Osteocyte (in vitro differentiated cells): ENCODE results near the gene POLR3F. TPM values are rescaled to one million over a fixed set of nuclear protein-coding genes. Genes with fewer than 3 reads are reported as not detected.

Experiments used
- DNase-seq: peaks from one replicate; pipeline ENCODE4 v3.0.0; 2021; ENCODE audit warnings: mixed read lengths; ENCODE audit not compliant: unreplicated experiment; ENCODE audit errors: extremely low spot score
- H3K27ac Mint-ChIP-seq: one replicate; pipeline ENCODE4 v1.8.0; 2021; ENCODE audit warnings: mild to moderate bottlenecking, mixed read lengths; ENCODE audit not compliant: unreplicated experiment
- H3K27me3 Mint-ChIP-seq: one replicate; pipeline ENCODE4 v1.8.0; 2021; ENCODE audit warnings: mixed read lengths; ENCODE audit not compliant: unreplicated experiment
- H3K36me3 Mint-ChIP-seq: one replicate; pipeline ENCODE4 v1.8.0; 2021; ENCODE audit warnings: mixed read lengths; ENCODE audit not compliant: unreplicated experiment
- H3K4me1 Mint-ChIP-seq: one replicate; pipeline ENCODE4 v1.8.0; 2021; ENCODE audit warnings: mixed read lengths; ENCODE audit not compliant: unreplicated experiment
- H3K4me3 Mint-ChIP-seq: one replicate; pipeline ENCODE4 v1.8.0; 2021; ENCODE audit warnings: mild to moderate bottlenecking, moderate library complexity, mixed read lengths; ENCODE audit not compliant: unreplicated experiment
- H3K9me3 Mint-ChIP-seq: one replicate; pipeline ENCODE4 v1.8.0; 2021; ENCODE audit warnings: mixed read lengths; ENCODE audit not compliant: unreplicated experiment
- CTCF ChIP-seq: fragments of 200-600 bp; sonication (generic); IDR thresholded peaks from 2 replicates; pipeline ENCODE4 v1.5.0; 2021; ENCODE audit warnings: antibody characterized with exemption, mild to moderate bottlenecking, moderate library complexity
- total RNA-seq: library from RNA; stranded (reverse); gene quantifications from 2 replicates; pipeline ENCODE4 v1.2.1, GENCODE V29; 2021

Gene POLR3F
- total RNA-seq, 1 donor from 2014 or later: 9.4 TPM

- Mint-ChIP-seq H3K27me3 (no peaks in the 10 kb centered on the region), H3K4me3 (no peak overlapping the region), H3K4me1 (peaks cover 13% of the 10 kb centered on the region), H3K27ac (no peak overlapping the region), H3K9me3 (no peaks in the 10 kb centered on the region), H3K36me3 (no peaks in the 10 kb centered on the region)
- no peak for TF ChIP-seq CTCF
- DNase-seq: no peak
Measured at GRCh38 chr20:18430172-18430826, 36.9 kb upstream of the POLR3F start.

- H3K27me3 Mint-ChIP-seq: no peaks in the 10 kb centered on the region
- H3K4me3 Mint-ChIP-seq: no peak overlapping the region
- H3K36me3 Mint-ChIP-seq: no peaks in the 10 kb centered on the region
- H3K4me1 Mint-ChIP-seq: peaks cover 13% of the 10 kb centered on the region
- DNase-seq: no peak
- no peak for TF ChIP-seq CTCF
- no peaks in the 10 kb centered on the region for H3K9me3 Mint-ChIP-seq
- no peak overlapping the region for H3K27ac Mint-ChIP-seq
Measured at GRCh38 chr20:18431206-18431605, 36.0 kb upstream of the POLR3F start.

- Mint-ChIP-seq H3K9me3 (no peaks in the 10 kb centered on the region), H3K27ac (no peak overlapping the region), H3K36me3 (no peaks in the 10 kb centered on the region), H3K4me3 (no peak overlapping the region), H3K27me3 (no peaks in the 10 kb centered on the region), H3K4me1 (no peaks in the 10 kb centered on the region)
- TF ChIP-seq CTCF: no peak
- DNase-seq: no peak
Measured at GRCh38 chr20:18436847-18437246, 30.3 kb upstream of the POLR3F start.

GRCh38 chr20:18440403-18440802 lies 26.8 kb upstream of the POLR3F start:
- Mint-ChIP-seq H3K36me3 (peaks cover 2% of the 10 kb centered on the region), H3K4me1 (no peaks in the 10 kb centered on the region), H3K9me3 (no peaks in the 10 kb centered on the region), H3K4me3 (no peak overlapping the region), H3K27me3 (no peaks in the 10 kb centered on the region), H3K27ac (no peak overlapping the region)
- no peak for TF ChIP-seq CTCF
- DNase-seq: no peak

- no peaks in the 10 kb centered on the region for H3K4me1 Mint-ChIP-seq
- H3K9me3 Mint-ChIP-seq: no peaks in the 10 kb centered on the region
- no peak for TF ChIP-seq CTCF
- no peak overlapping the region for H3K27ac Mint-ChIP-seq
- H3K4me3 Mint-ChIP-seq: no peak overlapping the region
- H3K27me3 Mint-ChIP-seq: no peaks in the 10 kb centered on the region
- peaks cover 2% of the 10 kb centered on the region for H3K36me3 Mint-ChIP-seq
- DNase-seq: no peak
Measured at GRCh38 chr20:18443886-18444285, 23.3 kb upstream of the POLR3F start.
